OCI-LY7 (cell line): ENCODE data around the gene PANK2.

Experiments used
- EZH2phosphoT487 ChIP-seq: fragments of 200-600 bp; sonication (generic); IDR thresholded peaks from 2 replicates; pipeline ENCODE4 v1.6.1; 2018; ENCODE audit warnings: low read depth, borderline replicate concordance, mild to moderate bottlenecking, mixed run types, antibody characterized with exemption, low read length, moderate library complexity, mixed read lengths
- TF ChIP-seq, protein P1 (sequence below): fragments of 200-600 bp; sonication (generic); conservative IDR thresholded peaks from 2 replicates; pipeline ENCODE4 v1.5.1; 2014; ENCODE audit warnings: mild to moderate bottlenecking, antibody characterized with exemption, low read length, moderate library complexity, mixed read lengths

- TF ChIP-seq, protein P1, sequence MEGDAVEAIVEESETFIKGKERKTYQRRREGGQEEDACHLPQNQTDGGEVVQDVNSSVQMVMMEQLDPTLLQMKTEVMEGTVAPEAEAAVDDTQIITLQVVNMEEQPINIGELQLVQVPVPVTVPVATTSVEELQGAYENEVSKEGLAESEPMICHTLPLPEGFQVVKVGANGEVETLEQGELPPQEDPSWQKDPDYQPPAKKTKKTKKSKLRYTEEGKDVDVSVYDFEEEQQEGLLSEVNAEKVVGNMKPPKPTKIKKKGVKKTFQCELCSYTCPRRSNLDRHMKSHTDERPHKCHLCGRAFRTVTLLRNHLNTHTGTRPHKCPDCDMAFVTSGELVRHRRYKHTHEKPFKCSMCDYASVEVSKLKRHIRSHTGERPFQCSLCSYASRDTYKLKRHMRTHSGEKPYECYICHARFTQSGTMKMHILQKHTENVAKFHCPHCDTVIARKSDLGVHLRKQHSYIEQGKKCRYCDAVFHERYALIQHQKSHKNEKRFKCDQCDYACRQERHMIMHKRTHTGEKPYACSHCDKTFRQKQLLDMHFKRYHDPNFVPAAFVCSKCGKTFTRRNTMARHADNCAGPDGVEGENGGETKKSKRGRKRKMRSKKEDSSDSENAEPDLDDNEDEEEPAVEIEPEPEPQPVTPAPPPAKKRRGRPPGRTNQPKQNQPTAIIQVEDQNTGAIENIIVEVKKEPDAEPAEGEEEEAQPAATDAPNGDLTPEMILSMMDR = no peak
- TF ChIP-seq EZH2phosphoT487 = no peak
Observed at GRCh38 chr20:3925899-3926638, 36.9 kb downstream of the PANK2 start.
